ENCODE results near the gene NFIA.
"Not testable (repeated sequence)": the region's sequence is repeated elsewhere in the genome, so short reads cannot be mapped to it uniquely, and the experiment has no call there.

The NFIA gene

DNA sequence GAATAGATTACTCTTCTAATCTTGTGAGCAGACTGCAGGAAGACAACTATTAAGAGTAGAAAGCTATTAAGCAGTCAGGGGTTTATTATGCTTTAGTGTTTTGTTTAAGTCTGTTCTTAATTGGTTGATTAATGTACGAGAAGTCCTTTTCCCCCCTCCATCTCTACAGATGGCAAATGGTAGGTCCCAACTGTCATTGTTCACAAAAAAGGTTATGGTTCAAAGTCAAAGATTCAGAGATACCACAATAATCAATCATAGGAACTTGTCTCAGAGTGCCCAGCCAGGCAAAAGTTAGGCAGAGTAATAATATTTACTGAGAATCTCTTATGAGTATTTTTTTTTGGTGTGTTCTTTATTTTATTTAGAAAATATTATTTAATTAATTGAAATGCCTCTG, 26.8 kb downstream of the NFIA start:
- no peak for DNase-seq

DNA sequence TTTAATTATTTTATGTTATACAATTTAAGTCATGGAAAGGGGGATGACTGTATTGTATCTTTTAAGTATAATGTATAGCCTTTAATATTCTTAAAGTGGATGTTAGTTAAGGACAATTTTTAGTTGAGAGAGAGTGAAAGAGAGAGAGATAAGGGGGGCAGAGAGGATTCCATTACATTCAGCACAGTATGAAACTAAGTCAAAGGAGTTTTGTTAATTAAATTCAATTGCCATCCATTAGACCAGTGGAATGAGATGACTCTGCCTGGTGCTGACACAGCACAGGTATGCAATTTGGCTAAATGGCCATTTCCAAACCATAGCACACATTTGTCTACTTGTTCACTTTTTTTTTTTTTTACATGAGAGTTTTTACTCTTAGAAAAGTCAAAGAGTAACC, 27.5 kb downstream of the NFIA start:
- DNase-seq, result no peak

DNA sequence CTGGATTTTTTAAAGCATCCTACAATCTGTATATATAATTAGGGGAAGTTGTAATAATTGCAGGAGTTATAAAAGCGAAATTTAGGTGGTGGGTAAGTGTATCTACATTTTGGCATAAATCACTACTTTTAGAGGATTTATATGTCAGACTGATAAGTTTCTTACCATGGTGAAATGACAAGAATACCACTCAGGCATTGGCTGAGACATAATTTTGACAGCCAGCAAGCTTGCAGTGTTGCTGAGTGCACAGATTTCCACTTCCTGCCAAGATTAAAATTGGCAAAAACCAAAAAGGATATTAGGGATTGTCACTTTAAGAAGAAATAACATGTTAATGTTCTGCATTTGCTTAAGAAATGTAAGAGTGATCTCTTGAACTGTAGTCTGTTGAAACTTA, 28.2 kb downstream of the NFIA start:
- DNase-seq, result no peak

DNA sequence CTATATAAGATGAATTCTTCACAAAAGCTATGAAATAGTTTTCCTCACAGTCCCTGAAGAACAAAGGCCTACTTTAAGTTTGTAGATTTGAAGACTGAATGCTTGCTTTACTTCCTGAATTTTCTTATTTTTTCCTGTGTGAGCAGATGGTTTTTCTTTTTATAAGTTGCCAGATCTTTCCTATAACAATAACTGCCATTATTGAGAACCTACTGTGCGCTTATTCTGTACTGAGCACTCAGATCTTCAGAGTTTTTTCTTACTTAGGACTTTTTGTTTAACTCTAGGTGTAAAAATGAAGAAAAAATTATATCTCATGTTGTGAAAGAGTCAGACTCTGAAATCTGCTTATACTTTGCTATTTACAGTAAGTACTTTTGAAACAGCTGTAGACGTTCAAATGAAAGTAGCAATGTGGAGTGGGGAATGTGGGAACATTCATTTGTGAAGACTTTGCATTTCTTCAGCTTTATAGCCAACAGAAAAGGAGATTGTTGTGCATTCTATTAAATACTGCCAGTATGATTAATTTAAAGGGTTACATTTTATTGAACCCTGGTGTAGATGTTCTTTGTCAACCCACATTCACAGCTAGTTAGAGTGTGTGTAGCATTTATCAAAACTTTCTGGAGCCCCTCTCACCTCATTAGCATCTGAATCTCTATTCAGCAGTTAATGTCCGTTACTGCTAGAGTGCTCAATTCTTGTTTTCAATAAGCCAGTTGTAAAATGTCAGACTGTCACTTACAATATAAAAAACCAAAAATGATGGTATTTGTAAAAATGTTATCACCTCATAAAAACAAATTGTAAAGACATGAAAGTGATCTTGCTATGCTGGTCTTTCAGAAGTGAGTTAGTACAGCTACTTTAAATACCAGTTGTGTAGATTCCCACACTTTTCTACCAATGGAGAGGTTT, 29.0 kb downstream of the NFIA start:
- no peak for DNase-seq

DNA sequence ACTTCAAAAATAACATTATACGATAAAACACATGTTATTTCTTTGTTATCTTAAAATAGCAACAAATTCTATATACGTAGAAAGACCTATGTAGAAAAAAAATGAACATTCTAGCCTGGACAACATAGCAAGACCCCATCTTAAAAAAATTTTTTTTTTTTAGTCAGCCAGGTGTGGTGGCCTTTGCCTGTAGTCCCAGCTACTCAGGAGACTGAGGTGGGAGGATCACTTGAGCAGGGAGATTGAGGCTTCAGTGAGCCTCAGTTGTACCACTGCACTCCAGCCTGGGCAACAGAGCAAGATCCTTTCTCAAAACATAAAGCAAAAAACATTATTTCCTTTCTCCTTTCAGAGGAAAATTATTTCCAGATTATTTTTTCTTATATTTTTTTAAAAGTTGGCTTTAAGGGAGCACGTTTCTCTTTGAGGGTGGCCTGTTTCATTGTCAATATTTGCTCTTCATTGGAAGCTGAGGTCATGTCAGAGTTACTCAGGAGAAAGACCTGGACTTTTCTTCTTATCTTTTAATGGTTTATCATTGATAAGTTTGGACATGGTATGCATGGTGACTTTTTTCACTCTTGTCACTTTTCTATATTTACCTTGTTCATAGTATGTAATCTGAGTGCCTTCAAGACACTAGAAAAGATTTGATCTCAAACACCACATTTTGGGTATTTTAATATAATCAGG, 32.0 kb downstream of the NFIA start:
- no peak for DNase-seq

DNA sequence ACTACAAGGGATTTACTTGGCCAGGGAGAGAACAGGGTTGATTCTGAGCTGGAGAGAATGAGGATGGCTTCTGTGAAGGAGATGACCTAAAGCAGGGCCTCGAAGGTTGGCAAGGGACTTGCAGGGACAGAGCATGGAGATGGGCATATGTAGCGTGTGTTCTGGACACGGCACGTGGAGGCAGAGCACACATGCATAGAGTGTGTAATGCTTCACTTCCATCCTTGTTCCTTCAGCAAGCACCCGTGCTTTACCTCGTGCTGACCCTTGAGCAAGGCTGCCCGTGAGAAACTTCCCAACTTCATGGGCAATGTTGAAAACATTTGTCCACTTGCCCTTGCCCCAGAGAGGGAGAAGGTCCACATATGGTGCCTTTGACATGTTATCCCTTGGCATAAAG, 33.1 kb downstream of the NFIA start:
- DNase-seq, result no peak

DNA sequence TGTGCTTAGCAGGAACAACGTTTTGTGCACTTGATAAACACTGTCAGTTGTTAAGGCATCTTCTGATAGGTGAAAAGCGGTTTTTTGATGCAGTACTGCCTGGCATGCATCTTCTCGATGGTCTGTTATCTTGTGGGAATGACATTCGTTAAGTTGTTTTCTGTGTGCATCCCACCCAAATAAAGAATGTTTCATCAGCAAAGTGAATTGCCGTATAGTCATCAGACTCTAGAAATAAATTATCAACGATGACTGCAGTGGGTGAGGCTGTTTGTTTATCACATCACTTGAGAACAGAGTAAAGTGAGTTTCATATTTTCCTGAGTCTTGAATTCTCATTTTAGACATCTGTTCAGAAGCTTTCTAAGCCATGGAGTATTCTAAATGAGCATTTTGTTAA, 34.1 kb downstream of the NFIA start:
- no peak for DNase-seq

DNA sequence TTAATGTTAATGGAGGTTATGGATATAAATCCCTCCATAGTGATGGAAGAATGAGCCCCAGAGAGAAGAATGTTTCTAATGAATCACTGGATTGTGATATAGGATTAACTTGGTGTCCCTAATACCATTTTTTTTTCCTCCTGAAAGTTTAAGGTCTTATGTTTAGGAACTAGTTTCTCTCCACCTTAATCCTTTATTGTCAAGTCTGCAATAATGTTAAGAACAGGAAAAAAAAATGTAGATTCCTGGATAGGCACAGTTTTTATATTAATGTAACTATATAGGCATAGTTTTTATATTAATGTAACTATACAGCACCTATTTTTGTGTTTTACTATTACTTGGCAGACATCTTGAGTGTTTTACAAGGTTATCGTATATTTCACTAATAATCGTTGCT, 34.9 kb downstream of the NFIA start:
- no peak for DNase-seq

DNA sequence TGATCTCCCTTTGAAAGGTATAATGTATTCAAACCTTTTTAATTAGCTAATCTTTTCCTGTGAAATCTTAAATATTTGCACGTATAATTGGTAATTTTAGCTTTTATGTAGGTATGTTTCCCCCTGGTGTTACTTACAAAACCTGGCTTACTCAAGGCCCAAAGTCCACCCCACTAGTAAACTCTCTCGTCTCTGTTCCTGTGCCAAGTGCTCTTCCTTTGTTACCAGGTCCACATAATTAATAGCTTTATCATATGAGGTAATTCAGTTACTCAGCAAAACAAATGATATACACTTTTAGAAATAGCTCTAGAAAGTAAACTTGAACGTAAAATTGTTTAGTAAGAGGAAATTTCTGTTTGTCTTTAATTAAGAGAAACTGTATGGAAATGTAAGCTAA, 36.7 kb downstream of the NFIA start:
- no peak for DNase-seq

DNA sequence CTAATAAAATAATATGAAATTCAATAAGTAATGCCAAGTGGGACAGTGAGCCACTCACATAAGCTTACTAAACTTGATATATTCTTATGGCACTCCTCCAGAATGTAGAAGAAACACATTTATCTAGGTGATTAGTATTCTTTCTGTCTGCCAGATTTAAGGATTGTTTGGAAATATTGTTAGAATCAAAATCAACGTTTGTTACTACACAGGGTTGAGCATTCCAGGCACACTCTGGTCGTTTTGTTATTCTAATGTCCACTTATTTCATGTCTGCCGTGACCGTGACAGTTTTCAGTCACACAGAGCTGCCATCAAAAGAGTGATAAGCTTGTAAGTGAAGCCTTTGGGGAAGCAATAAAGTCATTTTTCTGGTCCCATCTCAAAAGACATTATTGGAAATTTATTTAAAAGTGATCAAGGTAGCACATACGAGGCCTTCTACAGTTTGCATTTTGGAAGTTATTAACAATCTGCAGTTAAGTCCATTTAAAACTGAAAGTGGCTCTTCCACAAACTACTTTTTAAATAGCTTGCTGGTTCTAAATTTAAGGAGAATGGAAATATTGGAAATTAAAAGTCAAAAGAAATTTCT, 38.0 kb downstream of the NFIA start:
- no peak for DNase-seq

DNA sequence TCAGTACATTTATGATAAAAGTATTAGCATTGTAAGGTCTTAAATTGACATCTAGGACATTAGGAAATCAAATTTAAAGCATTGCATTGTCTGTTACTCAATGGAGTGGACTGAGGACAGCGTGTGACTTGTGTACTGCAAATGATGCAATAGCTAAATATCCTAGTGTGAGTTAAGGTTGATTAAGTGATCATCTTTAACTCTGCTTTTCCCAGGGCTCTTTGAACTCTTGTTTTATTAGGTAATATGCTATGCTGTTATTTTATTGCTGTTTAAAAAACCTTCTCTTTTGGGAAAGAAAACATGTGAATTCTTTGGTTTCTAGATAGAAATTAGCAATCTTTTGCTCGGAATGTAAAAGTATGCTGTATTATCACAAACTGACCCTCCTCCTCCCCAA, 38.6 kb downstream of the NFIA start:
- DNase-seq, result no peak

DNA sequence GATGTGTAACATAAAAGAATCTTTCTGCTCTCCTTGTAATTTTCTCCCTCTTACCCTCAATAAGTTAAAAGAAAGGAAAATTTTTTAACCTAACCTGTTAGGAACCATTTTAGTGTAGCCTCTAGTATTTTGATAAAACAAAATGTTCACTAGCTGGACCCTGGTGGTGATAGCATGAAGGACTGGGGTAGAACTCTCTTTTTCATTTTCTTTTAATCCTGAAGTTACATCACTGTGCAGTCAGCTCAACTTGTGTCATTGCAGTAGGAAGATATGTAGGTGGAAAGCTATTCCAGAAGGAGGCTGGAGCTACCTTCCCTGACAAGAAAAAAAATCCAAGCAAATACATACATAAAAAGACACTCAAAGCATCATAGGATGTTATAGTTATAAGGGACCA, 39.3 kb downstream of the NFIA start:
- no peak for DNase-seq

DNA sequence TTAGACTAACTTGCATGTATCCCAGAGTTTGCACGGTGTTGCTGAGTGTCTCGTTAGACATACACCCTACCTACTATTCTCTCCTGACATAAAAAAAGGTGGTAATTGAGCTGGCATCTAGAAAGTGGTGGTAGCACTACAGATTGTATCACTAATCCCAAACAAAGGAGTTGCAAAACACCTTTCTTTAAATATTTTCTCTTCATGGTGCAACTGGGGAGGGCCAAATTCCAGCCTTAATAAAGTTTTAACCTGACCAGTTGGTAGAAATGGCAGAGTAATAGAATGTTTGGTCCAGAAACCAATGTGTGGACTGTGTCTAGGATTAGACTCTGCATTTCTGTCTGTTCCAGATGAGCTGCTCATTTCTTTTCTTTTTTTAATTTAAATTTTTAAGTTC, 40.0 kb downstream of the NFIA start:
- DNase-seq, result no peak

DNA sequence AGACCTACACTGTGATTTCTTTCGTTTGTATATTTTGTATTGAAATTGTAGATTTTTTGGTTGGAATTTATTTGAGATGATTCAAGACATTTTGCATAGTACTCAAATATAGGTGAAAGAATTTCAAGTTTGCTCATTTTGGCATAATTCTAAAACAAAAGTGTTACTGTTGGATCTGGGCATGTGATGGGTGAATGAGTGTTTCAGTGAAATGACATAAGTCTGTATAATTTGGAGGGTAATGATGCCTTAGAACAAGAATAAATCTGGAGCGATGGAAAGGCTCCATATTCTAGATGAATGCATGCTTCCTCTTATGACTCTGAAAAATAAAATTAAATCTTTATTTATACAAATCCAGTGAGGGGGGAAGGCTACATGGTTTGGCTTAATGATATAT, 41.0 kb downstream of the NFIA start:
- DNase-seq, result no peak

DNA sequence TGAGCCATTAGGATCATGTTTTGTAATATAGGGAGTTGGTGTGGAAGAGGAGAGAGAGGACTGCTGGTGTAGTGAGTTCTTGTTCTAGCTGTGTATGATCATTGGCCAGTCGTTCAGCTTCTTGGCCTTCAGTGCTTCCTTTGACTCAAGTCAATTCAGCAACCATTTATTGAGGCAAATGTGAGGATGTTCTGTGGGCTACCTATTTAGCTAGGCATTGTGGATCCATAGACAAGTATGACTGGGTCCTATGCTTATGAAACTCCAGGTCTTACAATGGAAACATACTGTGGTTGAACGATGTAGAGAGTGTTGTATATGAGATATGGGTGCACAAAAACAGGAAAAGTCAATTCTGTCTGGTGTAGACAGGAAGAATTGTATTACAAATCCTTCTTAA, 41.7 kb downstream of the NFIA start:
- DNase-seq, result no peak

DNA sequence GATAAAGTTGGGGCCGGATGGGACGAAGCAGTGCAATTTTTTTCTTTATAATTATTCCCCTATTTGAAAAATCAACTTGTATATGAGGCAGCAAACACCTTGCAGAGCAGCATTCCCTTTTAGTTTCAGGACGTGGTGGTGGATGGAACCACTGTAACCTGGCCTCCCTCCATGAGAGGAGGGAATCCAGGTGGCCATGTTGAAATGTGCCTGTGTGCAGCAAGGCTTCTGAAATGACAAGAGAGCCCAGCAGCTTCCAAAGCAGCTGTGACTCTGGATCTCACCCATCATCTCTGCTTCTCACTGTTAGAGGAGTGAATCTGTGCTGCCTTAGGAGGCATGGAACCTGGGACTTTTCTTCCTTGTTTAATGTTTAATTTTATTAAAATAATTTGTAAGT, 42.3 kb downstream of the NFIA start:
- DNase-seq, result no peak

DNA sequence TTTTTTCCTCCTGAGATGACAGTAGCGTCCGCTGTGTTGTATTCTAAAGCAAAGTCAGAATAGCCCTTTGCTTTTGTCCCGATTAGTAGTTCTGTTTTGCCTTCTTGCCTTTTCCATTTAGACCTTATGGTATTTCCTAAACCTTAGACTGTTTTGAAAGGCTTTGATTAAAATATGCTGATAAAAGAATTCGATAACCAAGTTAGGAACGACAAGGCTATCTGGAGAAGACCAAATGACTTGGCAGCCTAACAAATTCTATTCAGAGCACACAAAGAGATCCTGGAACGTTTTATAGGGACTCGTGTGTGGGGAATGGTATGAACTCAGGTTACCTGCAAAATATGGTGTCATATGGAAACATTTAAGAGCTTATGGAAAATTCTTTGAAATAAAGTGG, 42.9 kb downstream of the NFIA start:
- no peak for DNase-seq

DNA sequence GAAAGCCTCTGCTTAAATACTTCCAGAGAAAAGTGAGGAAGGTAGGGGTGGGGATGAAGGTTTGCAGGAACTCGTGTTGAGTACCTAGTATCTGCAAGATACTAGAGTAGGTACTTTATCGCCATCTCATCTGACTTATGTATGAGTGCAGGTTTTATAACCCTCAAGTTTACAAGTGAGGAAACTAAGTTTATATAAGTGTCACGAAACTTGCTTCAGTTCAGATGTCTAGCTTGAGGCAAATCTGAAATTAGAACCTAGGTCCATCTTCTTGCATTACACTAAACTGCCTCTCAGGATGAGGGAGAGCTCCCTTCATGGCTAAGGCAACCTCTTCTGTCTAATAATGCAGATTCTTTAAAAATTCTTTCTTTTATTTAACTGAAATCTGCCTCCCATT, 43.5 kb downstream of the NFIA start:
- DNase-seq, result no peak

DNA sequence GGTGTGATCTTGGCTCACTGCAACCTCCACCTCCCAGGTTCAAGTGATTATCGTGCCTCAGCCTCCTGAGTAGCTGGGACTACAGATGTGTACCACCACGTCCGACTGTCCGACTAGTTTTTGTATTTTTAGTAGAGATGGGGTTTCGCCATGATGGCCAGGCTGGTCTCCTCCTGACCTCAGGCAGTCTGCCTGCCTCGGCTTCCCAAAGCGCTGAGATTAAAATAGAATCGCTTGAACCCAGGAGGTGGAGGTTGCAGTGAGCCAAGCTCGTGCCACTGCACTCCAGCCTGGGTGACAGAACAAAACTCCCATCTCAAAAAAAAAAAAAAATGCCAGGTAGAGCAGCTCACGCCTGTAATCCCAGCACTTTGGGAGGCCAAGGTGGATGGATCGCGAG, 44.5 kb downstream of the NFIA start:
- not testable (repeated sequence) for DNase-seq

DNA sequence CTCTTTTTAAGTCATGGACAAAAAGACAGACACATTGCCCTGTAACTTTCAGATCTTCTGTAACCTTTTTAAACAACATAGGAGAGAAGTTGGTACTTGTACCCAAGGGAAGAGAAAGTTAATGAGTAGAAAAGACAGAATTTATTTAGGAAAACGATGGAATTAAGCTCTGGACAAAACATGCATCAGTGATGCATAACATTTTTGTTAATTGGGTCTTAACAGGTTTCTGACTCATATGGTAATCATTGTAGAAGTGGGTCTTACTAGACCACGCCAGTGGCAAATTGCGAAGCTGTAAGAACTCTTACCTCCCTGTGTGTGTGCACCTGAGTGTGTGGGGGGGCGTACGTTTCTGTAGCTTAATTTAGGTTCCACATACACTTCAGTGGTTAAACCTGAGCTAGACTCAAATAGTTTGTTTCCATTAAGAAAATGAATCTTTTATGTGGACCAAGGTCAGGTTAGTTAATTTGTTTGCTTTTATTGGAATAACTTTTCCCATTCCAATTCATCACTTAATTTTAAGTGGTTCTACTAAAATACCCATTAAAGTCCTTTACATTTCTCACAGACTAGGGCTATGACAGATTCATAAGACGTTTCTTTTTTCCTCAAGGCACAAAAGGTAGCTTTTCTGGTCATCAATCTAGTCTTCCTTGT, 48.1 kb downstream of the NFIA start:
- no peak for DNase-seq

DNA sequence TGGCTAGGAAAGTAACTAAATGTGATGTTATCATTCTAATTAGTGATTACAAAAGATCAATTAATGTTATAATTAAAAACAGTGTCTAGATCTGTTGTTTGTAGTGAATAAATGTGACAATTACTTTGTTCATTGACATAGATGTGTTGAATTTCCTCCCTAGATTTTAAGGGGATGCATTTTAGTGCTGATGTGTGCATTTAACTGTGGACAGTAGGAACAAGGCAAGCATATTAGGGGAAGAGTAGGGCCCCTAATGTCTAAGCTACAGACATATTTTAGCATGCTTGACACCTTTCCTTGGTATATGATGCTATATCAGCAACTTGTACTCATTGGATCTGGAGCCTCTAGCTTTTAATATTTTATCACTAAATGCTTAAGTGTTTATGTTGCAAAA, 48.9 kb downstream of the NFIA start:
- no peak for DNase-seq

DNA sequence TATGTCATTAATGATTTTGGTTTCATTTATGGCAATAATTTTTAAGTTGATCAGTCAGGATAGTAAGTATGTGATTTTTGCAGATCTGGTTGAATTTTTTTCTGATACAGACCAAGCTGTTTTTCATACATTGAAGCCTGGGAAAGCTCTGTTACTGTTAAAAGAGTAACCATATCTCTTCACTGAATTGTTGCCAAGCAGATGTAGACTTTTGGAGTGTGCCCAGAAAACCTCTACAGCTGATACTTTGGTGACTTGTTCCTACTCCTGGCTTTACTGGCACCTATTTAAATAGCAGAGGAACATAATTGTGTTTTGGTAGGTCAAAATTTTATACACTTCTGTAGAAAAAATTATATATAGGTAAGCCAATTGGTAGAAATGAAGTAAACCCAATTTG, 49.4 kb downstream of the NFIA start:
- DNase-seq, result no peak

DNA sequence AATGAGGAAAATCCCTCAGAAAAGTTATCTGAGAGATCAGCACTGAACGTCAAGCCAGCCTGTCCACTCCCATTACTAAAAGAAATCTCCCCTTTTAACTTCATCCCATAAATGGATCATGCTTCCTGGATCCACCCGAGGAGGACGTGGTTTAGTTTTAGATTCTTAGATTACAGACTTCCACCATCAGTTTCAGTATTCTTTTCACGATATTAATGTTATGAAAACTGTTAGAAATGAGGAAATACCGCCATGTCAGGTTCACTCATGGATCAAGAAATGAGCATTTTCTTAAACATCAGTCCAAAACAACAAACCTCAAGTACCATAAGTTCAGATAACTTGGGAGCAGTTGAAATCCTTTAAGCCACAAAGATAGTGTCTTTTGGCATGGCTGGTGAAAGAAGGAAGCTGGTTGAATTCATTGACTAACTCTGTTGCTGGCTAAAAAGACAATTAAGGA, 49.8 kb downstream of the NFIA start:
- DNase-seq, result no peak
